Astrocyte of the spinal cord (primary cell): ENCODE data around the gene RSPH6A.

ENCODE experiments used
- DNase-seq: peaks from one replicate; pipeline ENCODE4 v3.0.0; 2011; ENCODE audit warnings: low read depth, low spot score
- H3K4me3 ChIP-seq: 2 replicates; pipeline ENCODE4 v1.5.1; 2011; ENCODE audit warnings: low read depth, mild to moderate bottlenecking, low read length, moderate library complexity
- CTCF ChIP-seq: IDR thresholded peaks from 2 replicates; pipeline ENCODE4 v1.5.1; 2012; ENCODE audit warnings: low read depth, mild to moderate bottlenecking, low read length, inconsistent platforms
- in situ Hi-C: cut with HindIII; loops from 2 replicates; pipeline ENCODE4 v1.10.0; 2017; ENCODE audit warnings: low sequenced_read_pairs

RSPH6A gene

GRCh38 chr19:45769821-45770191 is 45.3 kb downstream of the RSPH6A start:
- TF ChIP-seq CTCF: no peak
- in situ Hi-C loops: no loop called here
- no peak for DNase-seq

DNA sequence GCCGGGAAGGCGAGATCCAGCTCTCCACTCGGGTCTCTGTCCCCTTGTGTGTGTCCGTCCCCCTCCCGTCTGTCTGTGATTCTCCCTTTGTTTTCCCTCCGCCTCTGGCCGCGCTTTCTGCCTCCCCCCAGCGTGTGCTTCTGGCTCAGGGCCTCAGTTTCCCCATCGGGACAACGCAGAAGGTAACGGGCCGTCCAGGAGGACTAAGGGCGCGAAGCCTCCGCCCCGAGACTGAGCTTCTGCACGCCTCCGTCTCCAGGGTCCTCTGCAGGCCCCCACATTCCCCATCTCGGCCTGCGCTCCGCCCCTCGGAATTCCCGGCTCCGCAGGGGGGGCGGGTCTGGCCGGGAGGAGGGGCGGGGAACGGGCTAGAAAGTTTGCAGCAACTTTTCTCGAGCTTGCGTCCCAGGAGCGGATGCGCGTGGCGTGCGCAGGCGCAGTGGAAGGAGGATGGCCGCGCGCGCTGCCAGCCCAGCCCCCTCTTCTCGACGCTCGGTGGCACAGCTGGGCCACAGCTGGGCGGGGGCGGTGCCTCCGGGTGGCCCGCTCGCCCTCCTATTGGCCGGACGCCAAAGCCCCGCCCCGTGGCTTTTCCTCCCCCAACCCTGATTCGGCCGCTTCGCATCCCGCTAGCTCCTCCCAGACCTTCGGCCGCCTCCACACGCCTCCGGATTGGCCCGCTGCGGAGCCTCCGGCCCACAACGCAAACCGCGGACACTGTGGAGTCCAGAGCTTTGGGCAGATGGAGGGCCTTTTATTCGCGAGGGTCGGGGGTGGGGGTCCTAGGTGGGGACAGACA is 45.9 kb downstream of the RSPH6A start, which contains the start of gene SIX5:
Gene SIX5 (minus strand): TSS at position 269 of the 799 bp plus-strand sequence. CDS start 408 bp downstream, outside the sequence.
- in situ Hi-C loops: no loop called here
- peak; percentile 99 for DNase-seq
- TF ChIP-seq CTCF: no peak
- H3K4me3 ChIP-seq: peak within 1 kb of the TSS; percentile 75

More at GRCh38 chr19:45769821-45770191, 45.3 kb downstream of the RSPH6A start:
- peak overlapping the region; percentile 55 for H3K4me3 ChIP-seq

DNA sequence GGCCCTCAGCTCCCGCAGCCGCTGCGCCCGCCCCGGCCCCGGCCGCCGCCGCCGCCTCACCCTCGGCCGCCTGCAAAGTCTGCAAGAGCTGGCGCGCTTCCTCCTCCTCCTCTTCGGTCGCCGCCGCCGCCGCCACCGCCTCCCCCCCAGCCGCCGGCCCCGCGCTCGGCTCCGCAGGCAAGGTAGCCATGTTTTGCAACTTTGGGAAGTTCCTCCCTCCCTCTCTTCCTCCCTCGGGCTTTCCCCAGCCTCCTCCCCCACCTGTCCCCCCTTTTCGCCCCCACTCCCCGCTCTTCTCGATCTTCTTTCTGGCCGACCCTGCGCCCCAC is 46.5 kb downstream of the RSPH6A start:
- no peak for DNase-seq
- no peak for TF ChIP-seq CTCF
- peak overlapping the region; percentile 75 for H3K4me3 ChIP-seq
- in situ Hi-C loops: no loop called here

DNA sequence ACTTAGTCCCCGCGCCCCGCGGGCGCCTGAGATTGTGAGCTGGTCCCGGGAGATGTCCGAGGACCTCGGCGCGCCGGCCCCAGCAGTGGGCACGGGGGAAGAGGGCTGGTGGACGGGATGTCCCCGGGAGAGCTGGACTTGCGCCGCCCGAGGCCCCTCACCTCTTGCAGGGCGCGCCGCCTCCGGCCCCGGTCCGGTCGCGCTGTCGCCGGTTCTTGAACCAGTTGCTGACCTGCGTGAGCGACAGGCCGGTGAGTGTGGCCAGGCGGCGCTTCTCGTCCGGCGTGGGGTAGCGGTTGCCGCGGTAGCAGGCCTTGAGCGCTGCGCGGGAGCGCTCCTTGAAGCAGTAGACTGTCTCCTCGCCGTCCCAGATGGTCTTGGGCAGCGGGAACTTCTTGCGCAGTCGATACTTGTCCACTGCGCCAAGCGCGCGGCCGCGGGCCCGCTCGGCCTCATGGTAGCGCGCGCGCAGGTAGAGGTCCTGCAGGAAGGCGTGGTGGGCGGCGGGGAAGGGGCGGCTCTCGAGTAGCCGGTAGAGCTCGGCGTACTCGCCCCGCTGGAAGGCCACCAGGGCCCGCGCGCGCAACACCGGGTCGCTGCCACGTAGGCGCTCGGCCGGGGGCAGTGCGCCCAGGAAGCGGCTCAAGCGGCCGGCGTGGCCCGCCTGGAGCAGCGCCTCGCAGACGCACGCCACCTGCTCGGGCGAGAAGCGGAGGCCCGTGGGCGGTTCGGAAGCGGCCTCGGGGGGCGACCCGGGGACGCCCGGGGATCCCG is 47.0 kb downstream of the RSPH6A start:
- in situ Hi-C loops: no loop called here
- TF ChIP-seq CTCF: no peak
- DNase-seq: peak; percentile 73
- peak overlapping the region; percentile 75 for H3K4me3 ChIP-seq

GRCh38 chr19:45767410-45767880 is 47.7 kb downstream of the RSPH6A start:
- DNase-seq: peak; percentile 88
- H3K4me3 ChIP-seq: peak overlapping the region; percentile 75
- in situ Hi-C loops: no loop called here
- no peak for TF ChIP-seq CTCF

GRCh38 chr19:45766869-45767346 is 48.2 kb downstream of the RSPH6A start:
- TF ChIP-seq CTCF: no peak
- in situ Hi-C loops: no loop called here
- H3K4me3 ChIP-seq: peak overlapping the region; percentile 75
- peak; percentile 16 for DNase-seq
